Measurements from ENCODE around the gene KCNK7.

KCNK7 gene

GRCh38 chr11:65627202-65627601 lies 31.6 kb upstream of the KCNK7 start:
- no peak for DNase-seq (ENCODE audit: low read depth in 3 of 3)

GRCh38 chr11:65625628-65626342 lies 30.2 kb upstream of the KCNK7 start:
- no peak for DNase-seq (ENCODE audit: low read depth in 3 of 3)

DNA sequence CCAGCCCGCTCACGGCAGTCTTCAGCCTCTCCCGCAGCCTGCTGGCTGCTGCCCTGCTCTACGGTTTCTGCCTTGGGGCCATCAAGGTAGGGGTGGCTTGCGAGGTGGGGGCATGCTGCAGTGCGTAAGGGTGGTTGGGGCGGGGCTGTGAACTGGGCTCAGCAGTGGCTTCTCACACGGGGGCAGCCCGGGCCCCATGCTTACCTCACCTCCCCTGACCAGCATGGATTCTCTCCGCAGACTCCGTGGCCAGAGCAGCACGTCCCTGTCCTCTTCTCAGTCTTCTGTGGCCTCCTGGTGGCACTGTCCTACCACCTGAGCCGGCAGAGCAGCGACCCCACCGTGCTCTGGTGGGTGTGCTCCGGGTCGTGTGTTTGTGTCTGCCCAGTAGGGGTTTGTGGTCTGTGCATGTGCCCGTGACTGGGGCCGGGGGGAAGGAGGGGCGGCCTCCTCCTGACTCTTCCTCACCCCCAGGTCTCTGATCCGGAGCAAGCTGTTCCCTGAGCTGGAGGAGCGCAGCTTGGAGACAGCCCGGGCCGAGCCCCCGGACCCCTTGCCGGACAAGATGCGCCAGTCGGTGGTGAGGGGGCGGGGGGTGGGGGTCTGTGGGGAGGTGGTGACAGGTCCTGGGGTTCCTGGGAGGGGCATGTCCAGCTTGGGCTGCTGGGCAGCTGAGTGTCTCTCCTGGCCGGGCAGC lies 29.5 kb upstream of the KCNK7 start:
- no peak for DNase-seq (ENCODE audit: low read depth in 3 of 3)

- no peak for DNase-seq (ENCODE audit: low read depth in 3 of 3)
Measured at GRCh38 chr11:65623852-65624616, 28.4 kb upstream of the KCNK7 start.

DNA sequence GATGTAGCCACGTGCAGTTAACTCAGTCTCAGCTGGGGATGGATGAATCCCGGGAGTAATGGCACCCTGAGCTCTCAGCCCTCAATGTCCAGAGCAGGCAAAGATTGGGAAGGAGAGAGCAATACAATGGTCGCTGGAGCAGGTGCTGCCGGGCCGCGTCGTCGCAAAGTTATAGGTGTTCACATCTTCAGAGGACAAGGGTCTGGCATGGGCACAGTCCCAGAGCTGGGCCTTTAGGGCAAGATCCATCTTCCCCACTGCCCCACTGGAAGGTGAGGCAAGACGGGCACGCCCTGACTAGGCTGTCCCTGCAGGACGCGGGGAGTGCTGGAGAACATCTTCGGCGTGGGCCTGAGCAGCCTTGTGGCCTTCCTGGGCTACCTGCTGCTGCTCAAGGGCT lies 27.6 kb upstream of the KCNK7 start:
- no peak for DNase-seq (ENCODE audit: low read depth in 3 of 3)

DNA sequence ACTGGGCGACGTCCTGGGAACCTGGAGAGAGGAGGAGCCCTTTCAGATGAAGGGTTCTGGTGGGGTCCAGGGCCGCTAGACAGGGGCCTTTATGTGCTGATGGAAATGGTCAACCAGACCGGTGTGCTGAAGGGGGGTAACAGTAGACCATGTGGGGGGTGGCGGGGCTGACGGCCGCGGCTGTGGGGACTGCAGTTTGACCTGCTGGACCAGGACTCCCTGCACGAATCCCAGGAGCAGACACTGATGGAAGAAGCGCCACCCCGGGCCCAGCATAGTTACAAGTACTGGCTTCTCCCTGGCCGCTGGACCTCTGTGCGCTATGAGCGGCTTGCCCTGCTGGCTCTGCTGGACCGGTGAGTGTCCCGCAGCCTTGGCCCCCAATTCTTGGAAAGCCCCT lies 26.4 kb upstream of the KCNK7 start:
- no peak for DNase-seq (ENCODE audit: low read depth in 3 of 3)

GRCh38 chr11:65621460-65621859 lies 25.9 kb upstream of the KCNK7 start:
- no peak for DNase-seq (ENCODE audit: low read depth in 3 of 3)

- no peak for DNase-seq (ENCODE audit: low read depth in 3 of 3)
Measured at GRCh38 chr11:65620666-65621065, 25.1 kb upstream of the KCNK7 start.

- DNase-seq (ENCODE audit: low read depth in 3 of 3): no peak
Measured at GRCh38 chr11:65619281-65619928, 23.8 kb upstream of the KCNK7 start.

DNA sequence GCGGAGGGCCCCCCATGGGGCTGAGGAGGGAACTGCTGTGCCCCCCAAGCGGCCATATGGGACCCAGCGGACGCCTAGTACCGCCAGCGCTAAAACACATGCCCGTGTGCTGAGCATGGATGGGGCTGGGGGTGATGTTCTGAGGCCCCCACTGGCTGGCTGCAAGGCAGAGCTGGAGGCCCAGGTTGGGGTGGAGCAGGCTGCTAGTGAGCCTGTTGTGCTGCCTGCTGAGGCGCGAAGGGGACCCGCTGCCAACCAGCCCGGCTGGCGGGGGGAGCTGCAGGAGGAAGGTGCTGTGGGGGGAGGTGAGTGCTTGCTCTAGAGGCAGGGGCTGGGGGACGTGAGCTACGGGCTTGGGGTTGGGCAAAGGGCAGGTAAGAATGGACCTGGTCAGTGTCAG lies 23.2 kb upstream of the KCNK7 start:
- no peak for DNase-seq (ENCODE audit: low read depth in 3 of 3)

- no peak for DNase-seq (ENCODE audit: low read depth in 3 of 3)
Measured at GRCh38 chr11:65617990-65618751, 22.6 kb upstream of the KCNK7 start.

DNA sequence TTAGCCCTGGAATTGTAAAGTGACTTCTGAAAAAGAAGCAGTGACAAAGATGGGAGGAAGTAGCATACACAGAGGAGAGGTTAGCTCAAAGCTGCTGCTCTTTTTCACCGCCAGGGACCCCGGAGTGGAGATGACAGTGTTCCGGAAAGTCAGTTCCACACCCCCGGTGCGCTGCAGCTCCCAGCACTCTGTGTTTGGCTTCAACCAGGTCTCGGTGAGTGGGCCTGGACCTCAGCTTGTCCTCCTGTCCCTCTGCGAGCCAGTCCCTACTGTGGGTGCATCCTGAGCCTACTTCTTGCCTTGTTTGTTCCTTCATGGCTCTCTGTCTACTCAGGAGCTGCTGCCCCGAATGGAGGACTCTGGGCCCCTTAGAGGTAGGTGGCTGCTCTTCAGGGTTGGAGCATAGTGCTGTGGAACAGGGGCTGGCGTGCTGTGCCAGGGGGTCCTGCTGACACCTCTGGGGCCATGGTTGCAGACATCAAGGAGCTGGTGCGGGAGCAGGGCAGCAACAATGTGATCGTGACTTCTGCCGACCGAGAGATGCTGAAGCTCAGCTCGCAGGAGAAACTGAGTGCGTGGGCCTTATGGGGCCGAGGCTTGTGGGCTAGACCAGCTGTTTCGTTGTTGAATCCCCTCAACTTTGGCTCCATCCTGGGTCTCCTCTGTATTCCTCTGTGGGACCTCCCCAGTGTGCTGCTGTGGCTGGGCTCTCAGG lies 21.7 kb upstream of the KCNK7 start:
- DNase-seq (ENCODE audit: low read depth in 3 of 3): no peak

DNA sequence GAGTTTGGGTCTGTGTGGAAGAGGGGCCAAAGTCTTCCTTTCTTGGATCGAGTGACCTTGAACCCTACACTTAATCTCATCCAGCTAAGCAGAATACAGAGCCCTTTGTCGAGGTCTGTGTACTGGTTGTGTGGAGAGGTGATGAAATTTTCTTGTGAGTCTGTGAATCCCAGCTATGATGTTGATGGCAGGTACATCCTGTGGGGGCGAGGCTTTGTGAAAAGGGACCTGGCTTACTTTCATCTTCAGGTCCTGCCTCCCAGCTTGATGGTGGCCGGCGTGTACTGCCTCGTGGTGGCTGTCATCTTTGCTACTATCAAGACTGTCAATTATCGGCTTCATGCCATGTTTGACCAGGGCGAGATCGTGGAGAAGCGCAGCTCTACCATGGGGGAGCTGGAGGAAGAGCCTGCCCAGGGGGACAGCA lies 21.0 kb upstream of the KCNK7 start:
- no peak for DNase-seq (ENCODE audit: low read depth in 3 of 3)

DNA sequence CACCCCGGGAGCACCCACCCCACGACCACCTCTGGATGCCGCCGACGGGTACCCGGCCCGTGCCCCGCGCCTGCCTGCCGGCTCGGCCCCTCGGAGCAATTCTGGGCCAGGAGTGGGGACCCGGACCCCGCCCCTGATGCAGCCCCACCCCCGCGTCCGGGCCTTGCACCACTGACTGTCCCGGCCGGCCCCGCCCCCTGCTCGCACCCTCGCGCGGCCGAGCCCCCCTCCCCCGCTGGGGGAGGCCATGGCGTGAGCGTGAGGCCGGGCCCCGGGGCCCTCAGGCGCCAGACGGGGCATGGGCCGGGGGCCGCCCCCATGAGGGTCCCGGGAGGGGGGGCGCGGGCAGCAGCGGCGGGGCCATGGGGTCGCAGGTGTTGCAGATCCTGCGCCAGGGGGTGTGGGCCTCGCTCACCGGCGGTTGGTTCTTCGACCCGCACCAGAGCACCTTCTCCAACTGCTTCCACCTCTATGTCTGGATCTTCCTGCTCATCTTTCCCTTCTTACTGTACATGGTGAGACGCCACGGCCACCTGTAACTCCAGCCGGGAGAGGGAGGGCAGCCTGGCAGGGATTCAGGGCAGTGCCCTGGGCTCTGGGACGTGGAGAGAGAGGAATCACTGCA lies 20.5 kb upstream of the KCNK7 start:
- DNase-seq (ENCODE audit: low read depth in 3 of 3): no peak

DNA sequence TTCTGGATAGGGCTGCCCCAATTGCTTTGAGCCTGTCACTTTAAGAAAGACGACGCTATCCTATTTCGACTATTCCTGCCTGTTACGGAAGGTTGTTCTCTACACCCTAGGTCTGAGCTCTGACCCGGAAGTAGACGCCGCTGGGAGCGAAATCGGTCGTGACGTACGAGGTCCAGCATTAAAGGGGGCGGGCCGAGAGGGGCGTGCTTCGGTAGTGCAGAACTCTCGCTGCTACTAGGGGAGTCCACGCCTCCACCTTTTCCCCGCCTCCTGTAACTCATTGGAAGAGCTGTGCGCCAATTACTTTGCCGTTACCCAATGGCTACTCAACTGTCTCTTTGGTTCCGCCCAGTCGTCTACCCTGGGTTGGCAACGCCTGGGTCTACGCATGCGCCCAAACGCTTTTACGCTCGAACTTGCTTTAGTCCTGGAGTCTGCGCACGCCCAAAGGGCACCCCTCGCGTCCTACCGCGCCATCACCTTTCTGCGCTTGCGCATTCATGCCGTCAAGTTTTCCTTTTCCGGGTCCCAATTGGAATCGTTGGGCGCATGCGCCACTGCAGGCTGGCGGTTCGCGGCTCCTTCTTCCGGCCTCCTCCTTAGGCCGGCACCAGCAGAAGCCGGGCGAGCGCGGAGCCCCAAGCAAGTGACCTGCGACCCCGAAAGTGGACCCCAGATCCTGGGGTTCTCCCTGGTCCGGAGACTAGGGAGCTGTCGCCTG lies 19.8 kb upstream of the KCNK7 start, which contains the start of gene PCNX3:
PCNX3 (plus strand) TSS at position 548 of the 721 bp plus-strand sequence. CDS start 536 bp downstream, outside the sequence.
- peak; percentile 98 to 100 (median 99) for DNase-seq (ENCODE audit: low read depth in 3 of 3)

- no peak for DNase-seq (ENCODE audit: low read depth in 3 of 3)
Measured at GRCh38 chr11:65613091-65613928, 17.7 kb upstream of the KCNK7 start.

GRCh38 chr11:65612691-65613090 lies 17.1 kb upstream of the KCNK7 start:
- no peak for DNase-seq (ENCODE audit: low read depth in 3 of 3)

GRCh38 chr11:65611758-65612603 lies 16.4 kb upstream of the KCNK7 start:
- DNase-seq (ENCODE audit: low read depth in 3 of 3): no peak

All from stimulated activated CD4-positive, alpha-beta T cell treated with anti-CD3 and anti-CD28 coated beads, TNF-alpha, amount 100 ng/mL, for 4 hours (primary cell).